Stimulated activated CD8-positive, alpha-beta memory T cell treated with anti-CD3 and anti-CD28 coated beads, Interleukin-12 subunit alpha, Interleukin-12 subunit beta, amount 100 ng/mL, for 4 hours (primary cell): ENCODE measurements around the gene TOM1L2.
"Not testable (repeated sequence)": the region's sequence is repeated elsewhere in the genome, so short reads cannot be mapped to it uniquely, and the experiment has no call there.

Source experiments
- DNase-seq: peaks from one replicate; pipeline ENCODE4 v3.0.0-alpha.2; 2020; ENCODE audit warnings: low read depth

The TOM1L2 gene

GRCh38 chr17:17921192-17922069 lies 50.8 kb downstream of the TOM1L2 start:
- DNase-seq: no peak

- peak; percentile 32 for DNase-seq
Observed at GRCh38 chr17:17919169-17920107, 52.8 kb downstream of the TOM1L2 start.

- no peak for DNase-seq
Observed at GRCh38 chr17:17917394-17917793, 54.8 kb downstream of the TOM1L2 start.

- no peak for DNase-seq
Observed at GRCh38 chr17:17915183-17915582, 57.0 kb downstream of the TOM1L2 start.

- no peak for DNase-seq
Observed at GRCh38 chr17:17913695-17914332, 58.4 kb downstream of the TOM1L2 start.

GRCh38 chr17:17912336-17912735 lies 59.9 kb downstream of the TOM1L2 start:
- not testable (repeated sequence) for DNase-seq

GRCh38 chr17:17911001-17911613 lies 61.1 kb downstream of the TOM1L2 start:
- DNase-seq: no peak

GRCh38 chr17:17910060-17910459 lies 62.1 kb downstream of the TOM1L2 start:
- no peak for DNase-seq

GRCh38 chr17:17909078-17909477 lies 63.1 kb downstream of the TOM1L2 start:
- no peak for DNase-seq

GRCh38 chr17:17907469-17907868 lies 64.7 kb downstream of the TOM1L2 start:
- no peak for DNase-seq

- DNase-seq: no peak
Observed at GRCh38 chr17:17906418-17907215, 65.6 kb downstream of the TOM1L2 start.

GRCh38 chr17:17905036-17905320 lies 67.2 kb downstream of the TOM1L2 start:
- no peak for DNase-seq

- no peak for DNase-seq
Observed at GRCh38 chr17:17904166-17905035, 67.8 kb downstream of the TOM1L2 start.

- DNase-seq: no peak
Observed at GRCh38 chr17:17902877-17903276, 69.3 kb downstream of the TOM1L2 start.

- no peak for DNase-seq
Observed at GRCh38 chr17:17902376-17902775, 69.8 kb downstream of the TOM1L2 start.

- no peak for DNase-seq
Observed at GRCh38 chr17:17900615-17901520, 71.3 kb downstream of the TOM1L2 start.

GRCh38 chr17:17899486-17899885 lies 72.7 kb downstream of the TOM1L2 start:
- DNase-seq: no peak

GRCh38 chr17:17898673-17899072 lies 73.5 kb downstream of the TOM1L2 start:
- DNase-seq: no peak

- DNase-seq: no peak
Observed at GRCh38 chr17:17897442-17897841, 74.8 kb downstream of the TOM1L2 start.
